HCEC 1CT (cell line): ENCODE results near the gene SMAD3.
A peak's percentile ranks its signal among the peaks of the same experiment; 100 is the strongest.

Experiments used
- DNase-seq: peaks from one replicate; pipeline ENCODE4 v3.0.0-alpha.2; 2017

Gene SMAD3

GRCh38 chr15:67202991-67203390, 137.6 kb downstream of the SMAD3 start:
- no peak for DNase-seq

- no peak for DNase-seq
Measured at GRCh38 chr15:67207555-67208207, 142.3 kb downstream of the SMAD3 start.

DNA sequence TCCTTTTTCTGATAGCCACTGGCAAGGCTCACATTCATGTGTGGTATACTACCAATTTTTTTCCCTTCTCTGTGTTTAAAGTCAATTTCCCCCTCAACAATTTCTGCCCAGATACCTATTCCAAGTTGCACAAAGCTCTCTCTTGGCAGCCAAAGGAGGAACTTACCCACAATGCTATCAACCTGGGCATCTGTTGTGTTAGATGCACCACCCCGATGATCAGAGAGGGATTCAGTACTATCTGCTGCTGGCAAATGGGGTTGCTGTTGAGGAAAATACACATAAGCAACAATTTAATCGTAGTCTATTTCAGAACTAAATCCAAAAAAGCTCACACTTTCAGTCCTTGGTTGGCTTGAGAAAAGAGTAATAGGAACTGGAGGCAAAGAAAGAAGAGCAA, 143.0 kb downstream of the SMAD3 start:
- no peak for DNase-seq

- DNase-seq = no peak
Measured at GRCh38 chr15:67210555-67211168, 145.3 kb downstream of the SMAD3 start.

GRCh38 chr15:67212684-67213367, 147.4 kb downstream of the SMAD3 start:
- DNase-seq = no peak

DNA sequence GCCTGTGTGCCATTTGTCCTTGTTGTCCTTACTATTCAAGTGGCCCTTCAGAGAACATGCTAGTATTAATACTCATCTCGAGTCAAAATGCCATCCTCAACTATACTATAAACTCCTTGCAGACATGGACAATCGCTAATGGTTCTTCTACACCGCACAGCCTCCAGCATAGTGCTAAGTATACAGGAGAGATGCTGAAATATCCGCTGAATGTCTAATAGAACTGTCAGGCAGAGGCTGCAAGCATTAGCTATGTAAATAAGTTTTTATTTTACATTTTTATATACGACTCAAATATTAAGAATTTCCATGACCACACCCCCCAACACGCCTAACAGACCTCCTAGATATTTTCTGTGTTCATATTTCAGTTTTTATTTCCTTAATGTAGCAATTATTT, 149.7 kb downstream of the SMAD3 start:
- no peak for DNase-seq

DNA sequence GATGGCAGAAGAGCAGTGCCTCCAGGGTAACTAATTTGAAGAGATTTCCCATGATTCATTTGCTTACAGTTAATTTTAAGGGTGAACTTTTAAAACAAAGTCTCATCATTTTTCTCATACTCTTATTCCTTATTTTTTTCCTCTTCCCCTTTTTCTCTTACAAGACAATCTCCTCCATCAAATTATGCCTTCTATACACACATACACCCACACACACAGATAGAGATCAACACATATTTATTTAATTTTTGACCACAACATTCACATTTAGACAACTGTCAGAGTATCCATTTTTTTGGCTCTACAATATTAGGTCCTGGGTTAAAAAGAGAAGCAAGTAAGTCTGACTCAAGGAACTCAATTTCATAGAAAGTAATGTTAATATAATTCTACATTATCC, 151.5 kb downstream of the SMAD3 start:
- no peak for DNase-seq

DNA sequence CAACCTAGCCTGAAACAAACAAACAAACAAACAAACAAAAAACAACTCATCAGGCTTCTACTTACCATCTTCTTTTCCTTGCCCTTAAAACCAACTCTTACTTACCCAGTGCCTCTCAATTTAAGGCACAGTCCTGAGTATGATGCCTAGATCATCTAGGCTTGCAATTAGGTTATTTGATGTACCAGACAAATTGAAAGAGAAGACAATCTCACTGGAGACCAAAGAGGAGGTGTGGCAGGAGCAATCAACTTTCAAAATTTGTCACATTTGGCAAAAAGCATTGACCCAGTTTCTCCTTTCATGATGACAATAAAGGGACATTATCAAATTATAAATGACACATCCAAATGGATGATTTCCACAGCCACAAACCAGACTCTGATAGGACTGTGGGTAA, 153.0 kb downstream of the SMAD3 start:
- no peak for DNase-seq

DNA sequence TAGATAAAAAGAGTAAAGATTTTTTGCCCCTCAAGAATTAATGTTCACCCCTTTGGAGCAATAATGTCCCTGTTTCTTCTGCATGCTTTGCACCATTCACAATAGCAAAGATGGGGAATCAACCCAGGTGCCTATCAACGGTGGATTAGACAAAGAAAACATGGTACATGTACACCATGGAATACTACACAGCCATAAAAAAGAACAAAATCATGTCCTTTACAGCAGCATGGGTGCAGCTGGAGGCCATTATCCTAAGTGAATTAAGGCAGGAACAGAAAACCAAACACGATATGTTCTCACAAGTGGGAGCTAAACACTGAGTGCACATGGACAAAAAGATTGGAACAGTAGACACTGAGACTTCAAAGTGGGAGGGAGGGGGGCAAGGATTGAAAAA, 153.9 kb downstream of the SMAD3 start:
- DNase-seq = no peak

DNA sequence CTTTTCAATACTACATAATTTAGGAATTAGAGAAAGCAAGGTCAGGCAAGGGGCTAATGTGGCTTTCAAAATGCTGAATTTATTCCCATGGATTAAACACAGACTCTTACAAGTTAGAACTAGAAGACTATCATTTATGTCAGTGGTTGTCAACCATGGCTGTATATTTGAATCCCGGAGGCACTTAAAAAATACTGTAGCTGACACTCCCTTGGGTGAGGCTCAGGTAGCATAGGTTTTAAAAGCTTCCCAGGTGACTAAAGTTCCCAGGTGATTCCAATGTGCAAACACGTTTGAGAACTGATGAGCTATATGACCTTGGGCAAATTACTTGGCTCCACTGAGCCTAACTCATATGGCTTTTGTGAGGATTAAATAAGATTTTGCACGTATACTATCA, 159.5 kb downstream of the SMAD3 start:
- DNase-seq = no peak

GRCh38 chr15:67225336-67225735, 159.9 kb downstream of the SMAD3 start:
- peak; percentile 81 for DNase-seq

GRCh38 chr15:67227431-67227830, 162.0 kb downstream of the SMAD3 start:
- DNase-seq = no peak

DNA sequence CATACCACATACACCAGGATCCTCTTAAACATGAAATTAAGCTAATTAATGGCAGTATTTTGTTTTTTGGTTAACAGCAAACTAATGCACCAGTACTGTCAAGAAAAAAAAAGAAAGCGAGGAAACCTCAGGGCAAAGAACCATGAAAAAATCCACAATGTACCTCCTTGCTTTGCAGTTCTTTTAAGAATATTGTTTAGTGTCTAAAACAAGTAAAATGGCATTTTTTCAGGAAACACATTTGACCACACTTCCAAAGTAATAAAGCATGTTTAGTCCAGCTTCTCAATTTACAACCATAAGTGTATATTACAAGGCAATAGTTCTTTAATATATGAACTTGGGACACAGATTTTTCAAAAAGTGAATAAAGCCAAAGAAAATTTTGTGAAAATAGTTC, 162.4 kb downstream of the SMAD3 start:
- no peak for DNase-seq

DNA sequence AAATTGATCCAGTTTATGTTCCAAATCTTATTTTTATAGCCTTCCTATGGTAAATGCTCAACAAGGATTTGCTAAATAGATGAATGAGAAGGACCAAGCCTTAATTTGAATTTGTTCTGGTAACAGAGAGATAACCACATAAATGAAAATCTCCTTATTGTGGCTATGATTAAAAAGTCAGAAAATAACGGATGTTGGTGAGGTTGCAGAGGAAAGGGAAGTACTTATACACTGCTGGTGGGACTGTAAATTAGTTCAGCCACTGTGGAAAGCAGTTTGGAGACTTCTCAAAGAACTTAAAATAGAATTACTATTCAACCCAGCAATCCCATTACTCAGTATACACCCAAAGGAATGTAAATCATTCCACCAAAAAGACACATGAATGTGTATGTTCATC, 162.9 kb downstream of the SMAD3 start:
- no peak for DNase-seq

DNA sequence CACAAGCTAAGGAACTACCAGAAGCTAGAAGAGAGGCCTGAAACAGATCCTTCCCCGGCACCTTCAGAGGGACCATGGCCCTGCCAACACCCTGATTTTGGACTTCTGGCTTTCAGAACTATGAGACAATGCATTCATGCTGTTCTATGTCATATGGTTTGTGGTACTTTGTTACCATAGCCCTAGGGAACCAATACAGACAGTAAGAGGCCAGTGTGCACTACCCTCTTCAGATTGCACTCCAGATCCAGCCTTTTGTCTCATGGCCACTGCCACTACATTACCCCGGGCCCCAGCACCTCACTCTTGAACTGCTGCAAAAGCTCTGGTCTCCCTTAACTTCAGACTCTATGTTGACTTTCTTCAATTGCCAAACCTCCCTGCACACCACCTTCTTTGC, 165.1 kb downstream of the SMAD3 start:
- DNase-seq = no peak

DNA sequence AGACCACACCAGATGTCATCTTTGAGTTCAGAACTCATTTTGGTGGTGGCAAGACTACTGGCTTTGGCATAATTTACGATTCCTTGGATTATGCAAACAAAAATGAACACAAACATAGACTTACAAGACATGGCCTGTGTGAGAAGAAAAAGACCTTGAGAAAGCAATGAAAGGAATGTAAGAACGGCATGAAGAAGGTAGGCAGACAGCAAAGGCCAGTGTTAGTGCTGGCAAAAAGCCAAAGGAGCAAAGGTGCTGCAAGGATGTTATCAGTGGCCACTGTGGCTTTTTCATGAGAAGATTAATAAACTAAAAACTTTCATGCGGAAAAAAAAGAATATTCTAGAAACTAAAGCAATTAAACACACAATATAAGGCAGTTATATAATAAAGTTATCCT, 167.2 kb downstream of the SMAD3 start:
- no peak for DNase-seq

- DNase-seq = no peak
Measured at GRCh38 chr15:67240235-67241131, 175.1 kb downstream of the SMAD3 start.

- no peak for DNase-seq
Measured at GRCh38 chr15:67241132-67241855, 175.9 kb downstream of the SMAD3 start.

DNA sequence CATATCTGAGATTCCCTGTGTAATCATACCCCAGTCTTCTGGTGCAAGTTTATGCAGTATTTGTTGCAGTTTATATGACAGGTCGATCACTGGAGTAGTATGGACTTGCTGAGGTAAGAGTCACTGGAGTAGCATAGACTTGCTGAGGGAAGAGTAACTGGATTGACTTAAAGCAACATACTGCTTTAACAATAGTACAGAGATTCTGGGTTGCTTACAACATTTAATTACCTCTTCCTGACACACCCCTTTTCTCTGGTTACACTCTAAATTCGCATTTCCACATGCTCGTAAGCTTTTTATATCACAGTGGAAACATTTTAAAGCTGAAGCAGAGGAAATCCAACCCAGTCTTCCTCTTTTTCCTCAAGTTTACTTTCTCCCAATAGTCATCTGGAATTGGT, 177.3 kb downstream of the SMAD3 start:
- no peak for DNase-seq
